NCI-H510A treated with DMSO at 0.1 percent for 48 hours (cell line): ENCODE results near the gene IL4R.
"Not testable (repeated sequence)": the region's sequence is repeated elsewhere in the genome, so short reads cannot be mapped to it uniquely, and the experiment has no call there.

Experiments
- DNase-seq: peaks from one replicate; lab custom pipeline; 2025; lab: John Stamatoyannopoulos, UW

IL4R gene

DNA sequence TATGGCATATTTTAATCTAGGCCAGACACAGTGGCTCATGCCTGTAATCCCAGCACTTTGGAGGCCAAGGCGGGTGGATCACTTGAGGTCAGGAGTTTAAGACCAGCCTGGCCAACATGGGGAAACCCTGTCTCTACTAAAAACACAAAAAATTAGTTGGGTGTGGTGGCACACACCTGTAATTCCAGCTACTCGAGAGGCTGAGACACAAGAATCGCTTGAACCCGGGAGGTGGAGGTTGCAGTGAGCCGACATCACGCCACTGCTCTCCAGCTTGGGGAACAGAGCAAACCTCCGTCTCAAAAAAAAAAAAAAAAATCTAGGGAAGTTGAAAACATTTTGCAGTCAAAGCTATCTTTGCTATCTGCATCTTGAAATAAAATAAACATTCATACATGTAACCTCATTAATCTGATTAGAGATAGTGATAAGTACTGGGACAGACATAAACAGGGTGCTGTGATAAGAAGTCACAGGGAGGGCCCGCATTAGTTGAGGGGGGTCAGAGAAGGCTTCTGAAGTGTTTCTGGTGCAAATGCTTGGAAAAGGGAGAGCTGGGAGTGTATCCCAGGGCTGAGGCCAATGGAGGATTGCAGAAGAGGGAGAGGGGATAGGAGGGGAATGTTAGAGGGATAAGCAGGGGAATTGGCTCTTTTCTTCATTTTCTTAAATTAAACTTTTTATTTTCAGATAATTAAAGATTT, 15.8 kb downstream of the IL4R start:
- DNase-seq = not testable (repeated sequence)

DNA sequence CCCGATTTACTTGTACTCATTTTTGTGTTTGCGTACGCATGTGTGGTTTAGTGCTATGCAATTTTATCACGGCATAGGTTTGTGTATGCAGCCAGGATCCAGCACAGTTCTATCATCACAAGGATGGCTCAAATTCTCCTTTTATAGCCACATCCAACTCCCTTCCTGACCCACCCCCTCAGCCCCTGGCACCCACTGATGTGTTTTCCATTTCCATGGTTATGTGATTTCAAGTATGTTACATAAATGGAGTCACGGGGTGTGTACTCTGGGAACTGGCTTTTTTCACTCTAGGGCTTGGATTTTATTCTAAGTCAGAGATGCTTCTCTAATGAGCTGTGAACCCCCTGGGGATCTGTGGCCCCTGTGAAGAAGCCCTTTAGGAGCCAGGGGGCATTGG, 16.8 kb downstream of the IL4R start:
- DNase-seq = no peak

GRCh38 chr16:27332105-27332504, 18.3 kb downstream of the IL4R start:
- DNase-seq = no peak

GRCh38 chr16:27333104-27333503, 19.3 kb downstream of the IL4R start:
- DNase-seq = no peak

GRCh38 chr16:27333549-27333948, 19.8 kb downstream of the IL4R start:
- no peak for DNase-seq

GRCh38 chr16:27334192-27334764, 20.5 kb downstream of the IL4R start:
- DNase-seq = no peak

GRCh38 chr16:27334838-27335237, 21.1 kb downstream of the IL4R start:
- DNase-seq = no peak

GRCh38 chr16:27335349-27336053, 21.7 kb downstream of the IL4R start:
- DNase-seq = no peak

GRCh38 chr16:27337024-27337423, 23.2 kb downstream of the IL4R start:
- no peak for DNase-seq

- no peak for DNase-seq
These were observed 25.4 kb downstream of the IL4R start for GRCh38 chr16:27339180-27339579.

- DNase-seq = no peak
These were observed 26.9 kb downstream of the IL4R start for GRCh38 chr16:27340654-27341053.

DNA sequence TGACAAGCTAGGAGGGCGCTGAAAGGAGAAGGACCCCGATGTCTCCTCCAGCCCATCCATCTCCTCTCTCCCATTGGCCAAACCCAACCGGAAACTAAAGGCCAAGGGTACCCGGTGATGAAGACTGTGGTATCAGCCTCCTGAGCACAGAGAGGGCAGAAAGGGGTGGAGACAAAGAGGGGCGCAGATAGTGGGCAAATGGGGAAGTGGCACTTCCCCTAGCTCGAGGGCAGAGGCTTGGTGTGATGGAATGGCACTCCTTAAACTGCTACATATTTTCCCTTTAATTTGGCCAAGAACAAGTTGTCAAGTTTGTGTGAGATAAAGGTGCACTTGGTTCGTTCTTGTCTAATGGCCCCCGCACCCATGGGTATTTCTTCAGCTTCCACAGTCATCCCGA, 27.8 kb downstream of the IL4R start:
- DNase-seq = no peak

DNA sequence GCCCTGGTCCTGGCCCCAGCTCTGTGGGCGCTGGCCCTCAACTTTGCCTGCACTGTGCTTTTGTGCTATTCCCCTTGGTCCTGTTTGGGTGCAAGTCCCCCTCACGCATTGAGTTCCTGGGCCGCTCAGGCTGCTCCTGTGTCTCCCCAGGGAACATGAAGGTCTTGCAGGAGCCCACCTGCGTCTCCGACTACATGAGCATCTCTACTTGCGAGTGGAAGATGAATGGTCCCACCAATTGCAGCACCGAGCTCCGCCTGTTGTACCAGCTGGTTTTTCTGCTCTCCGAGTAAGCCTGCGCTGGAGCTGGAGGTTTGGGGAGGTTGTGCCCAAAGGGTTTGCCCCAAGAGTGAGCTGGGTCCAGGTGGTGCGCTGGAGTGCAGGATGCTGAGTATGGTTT, 28.2 kb downstream of the IL4R start:
- DNase-seq = no peak

- no peak for DNase-seq
These were observed 30.9 kb downstream of the IL4R start for GRCh38 chr16:27344721-27345120.

GRCh38 chr16:27345201-27345600, 31.4 kb downstream of the IL4R start:
- no peak for DNase-seq

DNA sequence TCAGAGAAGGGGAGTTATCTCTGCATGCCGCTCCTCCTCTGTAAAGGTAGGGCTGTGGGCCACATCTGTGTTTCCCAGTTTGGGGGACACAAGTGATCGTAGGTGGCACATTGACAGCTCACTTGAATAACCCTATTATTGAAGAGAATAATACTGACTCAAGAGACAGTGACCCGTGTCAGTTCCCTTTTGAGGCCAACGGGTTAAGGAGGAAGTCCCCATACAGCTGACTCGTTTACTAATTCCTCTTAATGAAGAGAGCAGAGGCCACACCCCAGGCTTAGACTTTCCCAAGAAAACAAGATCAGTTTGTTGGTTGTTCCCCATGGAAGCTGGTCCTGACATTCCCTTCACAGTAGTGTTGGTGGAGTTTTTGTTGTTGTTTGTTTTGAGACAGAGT, 33.0 kb downstream of the IL4R start:
- no peak for DNase-seq

DNA sequence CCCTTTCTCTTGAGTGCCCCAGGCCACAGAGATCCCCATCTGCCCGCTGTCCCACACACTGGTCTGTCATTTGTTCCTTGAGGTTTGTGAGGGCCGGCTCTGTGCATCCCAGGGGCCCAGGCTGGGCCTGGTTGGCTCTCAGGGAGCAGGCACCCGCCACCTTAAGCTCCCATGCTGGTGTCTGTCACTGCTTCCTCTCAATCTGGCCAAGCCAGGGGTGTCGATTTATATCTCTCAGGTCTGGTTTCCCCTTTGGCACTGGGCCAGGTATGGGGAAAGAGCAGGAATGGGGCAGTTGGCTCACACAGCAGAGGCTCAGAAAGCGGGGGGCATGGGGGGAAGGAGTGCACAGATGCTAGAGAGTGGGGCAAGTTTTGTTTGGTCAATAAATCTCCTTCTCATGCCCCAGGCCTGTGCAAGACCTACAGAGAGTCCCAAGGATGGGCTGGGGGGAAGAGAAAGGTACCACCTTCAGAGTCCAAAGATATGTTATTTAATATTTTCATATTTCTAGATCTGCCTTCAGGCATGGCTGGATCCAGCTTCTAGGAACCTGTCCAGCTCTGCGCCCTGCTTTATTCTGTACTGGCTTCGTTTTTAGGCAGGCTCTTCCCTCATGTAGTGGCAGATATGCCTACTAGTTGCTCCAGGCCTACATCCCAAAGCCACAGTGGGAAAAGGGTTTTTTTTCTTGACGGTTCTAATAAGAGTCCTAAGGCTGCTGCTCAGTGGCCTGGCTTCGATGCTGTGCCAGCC, 34.3 kb downstream of the IL4R start:
- DNase-seq = no peak

GRCh38 chr16:27349276-27349675, 35.5 kb downstream of the IL4R start:
- no peak for DNase-seq

GRCh38 chr16:27350006-27350405, 36.2 kb downstream of the IL4R start:
- DNase-seq = no peak

- no peak for DNase-seq
These were observed 38.2 kb downstream of the IL4R start for GRCh38 chr16:27351989-27352388.

DNA sequence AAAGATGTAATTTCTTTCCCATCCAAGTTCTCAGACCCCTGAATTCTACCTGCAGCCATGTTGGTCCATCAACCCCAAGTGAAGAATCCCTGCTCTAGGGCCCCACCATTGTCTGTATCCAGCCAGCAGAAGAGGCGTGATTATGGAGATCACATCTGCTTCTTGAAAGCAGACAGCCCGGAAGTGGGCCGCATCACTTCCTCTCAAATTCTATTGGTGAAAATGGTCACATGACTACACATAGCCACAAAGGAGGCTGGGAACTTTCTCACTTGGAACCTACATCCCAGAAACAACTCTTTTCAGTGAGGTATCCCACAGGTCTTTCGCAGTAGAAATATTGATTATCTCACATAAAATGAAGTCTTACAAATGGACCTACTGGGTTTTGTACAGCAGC, 40.1 kb downstream of the IL4R start:
- no peak for DNase-seq

DNA sequence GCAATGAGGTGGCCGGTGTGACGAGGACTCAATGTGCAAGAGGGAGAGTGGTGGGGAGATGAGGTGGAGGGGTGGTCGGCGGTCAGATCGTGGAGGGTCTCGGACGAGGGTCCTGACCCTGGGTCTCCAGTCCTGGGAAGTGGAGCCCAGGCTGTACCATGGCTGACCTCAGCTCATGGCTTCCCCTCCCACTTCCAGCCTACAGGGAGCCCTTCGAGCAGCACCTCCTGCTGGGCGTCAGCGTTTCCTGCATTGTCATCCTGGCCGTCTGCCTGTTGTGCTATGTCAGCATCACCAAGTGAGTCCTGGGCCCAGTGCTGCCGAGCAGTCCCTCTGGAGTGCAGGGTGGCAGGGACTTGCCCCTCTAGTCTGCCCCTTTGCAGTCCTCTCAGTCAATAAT, 41.8 kb downstream of the IL4R start:
- DNase-seq = no peak

DNA sequence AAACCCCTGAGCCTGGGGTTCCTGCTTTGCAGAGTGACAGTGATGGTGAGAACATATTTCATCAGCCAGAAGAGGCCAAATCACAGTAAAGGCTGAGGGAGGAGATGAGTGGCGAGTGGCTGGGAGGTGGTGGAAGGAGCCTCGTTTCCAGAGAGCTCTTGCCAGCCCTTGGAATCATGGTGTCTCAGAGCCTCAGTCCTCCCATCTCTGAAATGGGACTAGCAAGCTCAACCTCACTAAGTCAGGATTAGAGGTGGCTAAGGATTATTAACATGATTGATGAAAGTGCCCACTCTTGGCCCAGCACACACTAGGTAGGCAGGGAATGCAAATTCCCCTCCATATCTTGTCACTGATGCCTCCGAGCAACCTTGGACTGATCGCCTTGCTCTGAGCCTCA, 43.0 kb downstream of the IL4R start:
- DNase-seq = no peak
